DND-41 (cell line): Measurements from ENCODE around the gene ROGDI.

Experiments used
- ATAC-seq: fragments of 200-7000 bp; cut with Tn5 transposase; 3 replicates; pipeline ENCODE4 v1.9.1; 2021; ENCODE audit warnings: low read depth; ENCODE audit not compliant: insufficient read depth
- DNase-seq: peaks from one replicate; pipeline ENCODE4 v3.0.0-alpha.2; 2020
- H2AFZ ChIP-seq: 2 replicates; pipeline ENCODE4 v1.6.0; 2012; ENCODE audit warnings: low read depth, low read length
- H3K27ac ChIP-seq: 2 replicates; pipeline ENCODE4 v1.5.1; 2012; ENCODE audit warnings: low read length, inconsistent platforms
- H3K27me3 ChIP-seq: fragments of 200-600 bp; sonication (generic); 2 replicates; pipeline ENCODE4 v1.6.0; 2012; ENCODE audit warnings: low read length, mild to moderate bottlenecking, inconsistent platforms; ENCODE audit not compliant: insufficient read depth, poor library complexity
- H3K36me3 ChIP-seq: 2 replicates; pipeline ENCODE4 v1.5.1; 2012; ENCODE audit warnings: low read length, inconsistent platforms; ENCODE audit not compliant: insufficient read depth
- H3K4me1 ChIP-seq: 2 replicates; pipeline ENCODE4 v1.5.1; 2012; ENCODE audit warnings: mild to moderate bottlenecking, low read length; ENCODE audit not compliant: insufficient read depth
- H3K4me2 ChIP-seq: 2 replicates; pipeline ENCODE4 v1.6.0; 2012; ENCODE audit warnings: mild to moderate bottlenecking, moderate library complexity, low read length, inconsistent platforms; ENCODE audit not compliant: insufficient read depth
- H3K4me3 ChIP-seq, 2 experiments: fragments of 200-600 bp in 1 of 2; shearing (Covaris generic) in 1 of 2; 2 replicates each; pipeline ENCODE4 v1.5.1; 2012 to 2016; ENCODE audit warnings: inconsistent platforms in 2 of 2, low read length in 2 of 2, mild to moderate bottlenecking in 2 of 2, low read depth in 1 of 2, moderate library complexity in 1 of 2
- H3K79me2 ChIP-seq: 2 replicates; pipeline ENCODE4 v1.6.0; 2012; ENCODE audit warnings: low read length, inconsistent platforms; ENCODE audit not compliant: insufficient read depth
- H3K9ac ChIP-seq: 2 replicates; pipeline ENCODE4 v1.6.0; 2012; ENCODE audit warnings: low read depth, mild to moderate bottlenecking, inconsistent platforms, low read length, moderate library complexity
- H3K9me3 ChIP-seq: 2 replicates; pipeline ENCODE4 v1.5.1; 2012; ENCODE audit warnings: low read length, moderate library complexity, mild to moderate bottlenecking, inconsistent platforms; ENCODE audit not compliant: insufficient read depth, severe bottlenecking
- H4K20me1 ChIP-seq: 2 replicates; pipeline ENCODE4 v1.6.0; 2012; ENCODE audit warnings: low read length; ENCODE audit not compliant: insufficient read depth
- CTCF ChIP-seq: IDR thresholded peaks from 2 replicates; pipeline ENCODE4 v1.5.1; 2012; ENCODE audit warnings: borderline replicate concordance, low read length, moderate library complexity, mild to moderate bottlenecking; ENCODE audit not compliant: poor library complexity, severe bottlenecking; ENCODE audit errors: extremely low read depth
- EZH2 ChIP-seq: IDR thresholded peaks from 3 replicates; pipeline ENCODE4 v1.6.1; 2012; ENCODE audit warnings: borderline replicate concordance, low read depth, mild to moderate bottlenecking, moderate library complexity, low read length, inconsistent platforms; ENCODE audit not compliant: severe bottlenecking

The ROGDI gene

DNA sequence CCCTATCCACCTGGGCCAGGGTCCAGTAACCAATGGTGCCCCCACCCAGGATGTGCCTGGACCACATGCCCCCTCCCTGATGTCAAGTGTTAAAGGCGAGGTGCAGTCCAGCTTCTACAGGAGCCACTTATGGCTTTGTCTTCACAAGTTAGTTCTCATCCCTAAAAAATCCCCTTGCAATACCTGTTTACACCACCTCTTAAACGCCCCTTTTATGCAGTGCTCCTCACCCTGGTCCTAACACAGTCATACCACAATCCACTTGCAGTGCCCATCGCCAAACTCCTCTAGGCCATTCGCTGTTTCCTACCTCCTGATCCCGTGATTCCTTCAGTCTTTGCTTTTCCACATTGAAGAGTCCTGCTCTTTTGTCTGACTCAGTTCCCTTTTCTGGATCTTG, 37.5 kb upstream of the ROGDI start:
- Histone ChIP-seq H4K20me1 (peaks cover 13% of the 10 kb centered on the region), H3K9me3 (no peaks in the 10 kb centered on the region), H3K4me2 (no peak overlapping the region), H3K4me1 (peaks cover 6% of the 10 kb centered on the region), H3K36me3 (peaks cover 91% of the 10 kb centered on the region), H3K4me3 (no peak overlapping the region), H3K9ac (no peak overlapping the region), H3K79me2 (peaks cover 34% of the 10 kb centered on the region), H3K27me3 (no peaks in the 10 kb centered on the region), H3K27ac (no peak overlapping the region), H2AFZ (no peak overlapping the region)
- ATAC-seq (no peak), DNase-seq (no peak)
- TF ChIP-seq EZH2 (no peak), CTCF (no peak)

- Histone ChIP-seq H3K4me2 (no peak overlapping the region), H3K9me3 (no peaks in the 10 kb centered on the region), H3K36me3 (peaks cover 90% of the 10 kb centered on the region), H4K20me1 (peaks cover 15% of the 10 kb centered on the region; the same call in 1 of the 2 replicates), H3K27ac (no peak overlapping the region), H3K4me3 (no peak overlapping the region), H3K4me1 (no peaks in the 10 kb centered on the region), H3K79me2 (peaks cover 19% of the 10 kb centered on the region), H3K27me3 (no peaks in the 10 kb centered on the region), H3K9ac (no peak overlapping the region), H2AFZ (no peak overlapping the region)
- TF ChIP-seq CTCF, result no peak
- TF ChIP-seq EZH2, result no peak
- DNase-seq (no peak), ATAC-seq (no peak)
Observed at GRCh38 chr16:4837733-4838501, 35.5 kb upstream of the ROGDI start.

DNA sequence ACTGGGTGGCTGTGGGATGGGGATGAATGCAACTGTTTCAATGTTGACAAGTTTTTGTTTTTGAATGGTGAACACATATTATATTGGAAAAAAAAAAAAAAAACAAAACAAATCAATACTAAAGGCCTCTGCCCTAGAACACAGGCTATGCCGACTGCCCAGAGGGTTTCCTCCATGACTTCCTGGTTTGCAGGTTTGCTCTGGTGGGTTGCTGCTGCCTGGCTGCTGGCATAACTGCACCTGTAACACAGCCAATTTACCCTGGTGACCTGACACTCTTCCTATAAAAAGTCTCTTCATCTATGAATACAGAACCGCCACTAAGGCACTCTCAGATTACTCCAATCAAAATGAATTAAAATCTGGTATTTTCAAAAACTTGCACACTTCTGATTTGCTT, 34.3 kb upstream of the ROGDI start:
- H3K36me3 ChIP-seq, result peaks cover 90% of the 10 kb centered on the region
- H3K4me3 ChIP-seq, result no peak overlapping the region
- no peaks in the 10 kb centered on the region for H3K27me3 ChIP-seq
- no peak overlapping the region for H3K9ac ChIP-seq
- TF ChIP-seq EZH2 (no peak), CTCF (no peak)
- 0 out of 2 replicates have a peak, but pooled peaks cover 16% of the 10 kb centered on the region for H3K79me2 ChIP-seq
- DNase-seq (no peak), ATAC-seq (no peak)
- no peak overlapping the region for H3K4me2 ChIP-seq
- no peak overlapping the region for H2AFZ ChIP-seq
- H3K27ac ChIP-seq, result no peak overlapping the region
- H3K4me1 ChIP-seq, result no peaks in the 10 kb centered on the region
- H4K20me1 ChIP-seq, result peaks cover 15% of the 10 kb centered on the region; the same call in 1 of the 2 replicates
- no peaks in the 10 kb centered on the region for H3K9me3 ChIP-seq
